H9 (cell line): Measurements from ENCODE around the gene PRAME. TPM values are rescaled to one million over a fixed set of nuclear protein-coding genes. Genes with fewer than 3 reads are reported as not detected.

ENCODE experiments used
- DNase-seq: peaks from one replicate; pipeline ENCODE4 v3.0.0-alpha.2; 2017
- H2AFZ ChIP-seq: one replicate; pipeline ENCODE4 v1.6.1; 2013; ENCODE audit warnings: mild to moderate bottlenecking, low read length, control low read depth, moderate library complexity
- H2AK5ac ChIP-seq: 2 replicates; pipeline ENCODE4 v1.6.1; 2013; ENCODE audit warnings: low read length, control low read depth, mixed read lengths; ENCODE audit not compliant: insufficient read length
- H2BK120ac ChIP-seq: one replicate; pipeline ENCODE4 v1.6.1; 2013; ENCODE audit warnings: low read depth, mild to moderate bottlenecking, low read length, control low read depth, inconsistent platforms; ENCODE audit not compliant: poor library complexity, severe bottlenecking
- H2BK12ac ChIP-seq: 2 replicates; pipeline ENCODE4 v1.6.1; 2013; ENCODE audit warnings: low read length, control low read depth, mixed read lengths, low read depth; ENCODE audit not compliant: insufficient read length
- H2BK15ac ChIP-seq: 2 replicates; pipeline ENCODE4 v1.6.1; 2013; ENCODE audit warnings: low read depth, low read length, control low read depth
- H2BK20ac ChIP-seq: one replicate; pipeline ENCODE4 v1.6.1; 2013; ENCODE audit warnings: low read depth, mild to moderate bottlenecking, low read length, control low read depth, inconsistent platforms; ENCODE audit not compliant: poor library complexity, severe bottlenecking
- H2BK5ac ChIP-seq: 2 replicates; pipeline ENCODE4 v1.6.1; 2013; ENCODE audit warnings: low read length, control low read depth, mixed read lengths; ENCODE audit not compliant: insufficient read length
- H3K14ac ChIP-seq: 2 replicates; pipeline ENCODE4 v1.6.1; 2013; ENCODE audit warnings: low read length, control low read depth; ENCODE audit not compliant: insufficient read depth
- H3K18ac ChIP-seq: 2 replicates; pipeline ENCODE4 v1.6.1; 2013; ENCODE audit warnings: low read depth, mild to moderate bottlenecking, mixed read lengths, low read length, control low read depth; ENCODE audit not compliant: insufficient read length
- H3K23ac ChIP-seq: 2 replicates; pipeline ENCODE4 v1.6.1; 2013; ENCODE audit warnings: low read length, control low read depth, mixed read lengths, low read depth; ENCODE audit not compliant: insufficient read length
- H3K23me2 ChIP-seq: 2 replicates; pipeline ENCODE4 v1.6.1; 2013; ENCODE audit warnings: low read depth, mild to moderate bottlenecking, mixed read lengths, low read length, control low read depth; ENCODE audit not compliant: insufficient read length, poor library complexity, severe bottlenecking
- H3K27ac ChIP-seq: 2 replicates; pipeline ENCODE4 v1.5.1; 2013; ENCODE audit warnings: low read length, control low read depth, mixed read lengths, low read depth; ENCODE audit not compliant: insufficient read length
- H3K27me3 ChIP-seq: 2 replicates; pipeline ENCODE4 v1.6.1; 2013; ENCODE audit warnings: low read length, control low read depth, inconsistent platforms; ENCODE audit not compliant: insufficient read depth
- H3K4ac ChIP-seq: 2 replicates; pipeline ENCODE4 v1.6.1; 2013; ENCODE audit warnings: low read depth, mild to moderate bottlenecking, control low read depth, inconsistent platforms, low read length, moderate library complexity
- H3K4me1 ChIP-seq: 2 replicates; pipeline ENCODE4 v1.6.1; 2013; ENCODE audit warnings: low read length, control low read depth, inconsistent platforms; ENCODE audit not compliant: insufficient read depth
- H3K4me2 ChIP-seq: 2 replicates; pipeline ENCODE4 v1.6.1; 2013; ENCODE audit warnings: low read length, control low read depth, mixed read lengths; ENCODE audit not compliant: insufficient read length, insufficient read depth
- H3K56ac ChIP-seq: 2 replicates; pipeline ENCODE4 v1.6.1; 2013; ENCODE audit warnings: low read depth, mild to moderate bottlenecking, mixed read lengths, low read length, control low read depth; ENCODE audit not compliant: insufficient read length
- H3K79me1 ChIP-seq: 2 replicates; pipeline ENCODE4 v1.6.1; 2013; ENCODE audit warnings: low read depth, mild to moderate bottlenecking, moderate library complexity, low read length, control low read depth, inconsistent platforms; ENCODE audit not compliant: insufficient read depth, poor library complexity, severe bottlenecking
- H3K79me2 ChIP-seq: 2 replicates; pipeline ENCODE4 v1.6.1; 2013; ENCODE audit warnings: low read length, control low read depth, inconsistent platforms; ENCODE audit not compliant: insufficient read depth
- H3K9ac ChIP-seq: 2 replicates; pipeline ENCODE4 v1.6.1; 2013; ENCODE audit warnings: low read length, control low read depth, mixed read lengths; ENCODE audit not compliant: insufficient read length; ENCODE audit errors: extremely low read depth
- H3K9me3 ChIP-seq: one replicate; pipeline ENCODE4 v1.6.1; 2013; ENCODE audit warnings: low read depth, low read length, inconsistent platforms; ENCODE audit not compliant: control insufficient read depth
- H3T11ph ChIP-seq: one replicate; pipeline ENCODE4 v1.6.1; 2013; ENCODE audit warnings: mild to moderate bottlenecking, low read length, control low read depth, inconsistent platforms
- H4K20me1 ChIP-seq: one replicate; pipeline ENCODE4 v1.6.1; 2013; ENCODE audit not compliant: control insufficient read depth, insufficient read length, insufficient read depth
- H4K5ac ChIP-seq: 2 replicates; pipeline ENCODE4 v1.6.1; 2013; ENCODE audit warnings: low read depth, mild to moderate bottlenecking, mixed read lengths, low read length, control low read depth; ENCODE audit not compliant: insufficient read length
- H4K8ac ChIP-seq: replicated peaks from 2 replicates; pipeline ENCODE4 v1.6.1; 2013; ENCODE audit warnings: low read length, control low read depth, mixed read lengths, low read depth; ENCODE audit not compliant: insufficient read length
- H4K91ac ChIP-seq: 2 replicates; pipeline ENCODE4 v1.6.1; 2013; ENCODE audit warnings: low read depth, mild to moderate bottlenecking, moderate library complexity, mixed read lengths, low read length, control low read depth; ENCODE audit not compliant: insufficient read length
- H3K27ac Mint-ChIP-seq, 3 experiments: 2 replicates in 2 of 3; 3 replicates in 1 of 3; pipeline ENCODE4 v1.8.0; 2020 to 2021; ENCODE audit warnings: mixed read lengths in 3 of 3, mild to moderate bottlenecking in 1 of 3, moderate library complexity in 1 of 3
- H3K27me3 Mint-ChIP-seq: 2 replicates; pipeline ENCODE4 v1.8.0; 2021; ENCODE audit warnings: low read depth, mild to moderate bottlenecking, moderate library complexity, mixed read lengths
- H3K36me3 Mint-ChIP-seq, 3 experiments: 2 replicates in 2 of 3; 3 replicates in 1 of 3; pipeline ENCODE4 v1.8.0; 2020 to 2021; ENCODE audit warnings: low read depth in 3 of 3, mixed read lengths in 3 of 3; ENCODE audit not compliant: insufficient read depth in 1 of 3
- H3K4me1 Mint-ChIP-seq, 2 experiments: 2 replicates each; pipeline ENCODE4 v1.8.0; 2020; ENCODE audit warnings: mixed read lengths in 2 of 2
- H3K4me3 Mint-ChIP-seq, 2 experiments: 2 replicates in 1 of 2; 3 replicates in 1 of 2; pipeline ENCODE4 v1.8.0; 2020 to 2021; ENCODE audit warnings: mild to moderate bottlenecking in 2 of 2, mixed read lengths in 2 of 2, moderate library complexity in 1 of 2
- H3K9me3 Mint-ChIP-seq, 2 experiments: 2 replicates in 1 of 2; 3 replicates in 1 of 2; pipeline ENCODE4 v1.8.0; 2020; ENCODE audit warnings: mild to moderate bottlenecking in 2 of 2, mixed read lengths in 2 of 2, moderate library complexity in 1 of 2
- WGBS: extraction: QIAGEN DNeasy Blood & Tissue Kit; methylation state at CpG from one replicate; pipeline ENCODE4 v1.1.7; 2013; ENCODE audit warnings: missing lambda C conversion rate, low lambda C conversion rate, mixed read lengths; ENCODE audit not compliant: insufficient read length; ENCODE audit errors: extremely low coverage; 5-methylcytosine and 5-hydroxymethylcytosine counted together
- total RNA-seq: library from RNA; stranded (reverse); gene quantifications from 2 replicates; pipeline ENCODE4 v1.2.1, GENCODE V29; 2021
- TF ChIP-seq, protein P1 (sequence below): fragments of 200-600 bp; sonication (generic); conservative IDR thresholded peaks from 3 replicates; pipeline ENCODE4 v1.8.0; 2021; ENCODE audit warnings: antibody characterized with exemption, mild to moderate bottlenecking

PRAME gene
- total RNA-seq, 1 experiment from 2014 or later: 0.31 TPM

DNA sequence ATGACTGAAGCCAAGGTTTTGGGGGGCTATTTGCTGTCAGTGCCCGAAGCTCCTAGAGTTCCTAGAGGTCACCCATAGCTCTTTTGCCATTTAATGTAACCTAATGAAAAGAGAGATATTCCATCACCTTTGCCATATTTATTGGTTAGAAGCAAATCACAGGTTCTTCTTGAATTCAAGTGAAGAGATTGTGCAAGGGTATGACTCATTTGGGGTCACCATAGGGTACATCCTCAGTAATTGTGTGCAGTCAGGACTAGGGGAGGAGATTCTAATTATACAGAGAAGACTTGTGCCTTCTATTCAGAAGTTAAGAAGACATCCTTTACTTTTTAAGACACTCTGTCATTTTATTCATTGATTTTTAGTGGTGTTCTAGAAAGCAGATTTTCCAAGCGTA lies 6.9 kb upstream of the PRAME start:
- no peaks in the 10 kb centered on the region for H3K4me1 Mint-ChIP-seq
- H3K27me3 Mint-ChIP-seq: peaks cover 97% of the 10 kb centered on the region
- no peak overlapping the region for H2BK12ac ChIP-seq
- H3K27ac Mint-ChIP-seq: no peak overlapping the region
- H2BK5ac ChIP-seq: no peak overlapping the region
- H3K9me3 ChIP-seq: no peaks in the 10 kb centered on the region
- H3K9ac ChIP-seq: no peak overlapping the region
- no peaks in the 10 kb centered on the region for H3K4me1 ChIP-seq
- H4K5ac ChIP-seq: no peak overlapping the region
- no peaks in the 10 kb centered on the region for H4K20me1 ChIP-seq
- H3K79me1 ChIP-seq: no peaks in the 10 kb centered on the region
- H3K27me3 ChIP-seq: peaks cover 36% of the 10 kb centered on the region; the same call in 1 of the 2 replicates
- no peak overlapping the region for H3K56ac ChIP-seq
- no peak overlapping the region for H3K4me2 ChIP-seq
- no peak for DNase-seq
- H3K36me3 Mint-ChIP-seq: no peaks in the 10 kb centered on the region
- no peak overlapping the region for H2BK15ac ChIP-seq
- H3K23me2 ChIP-seq: no peaks in the 10 kb centered on the region
- no peak overlapping the region for H2AK5ac ChIP-seq
- no peak overlapping the region for H3K23ac ChIP-seq
- no peak overlapping the region for H2BK20ac ChIP-seq
- TF ChIP-seq, protein P1, sequence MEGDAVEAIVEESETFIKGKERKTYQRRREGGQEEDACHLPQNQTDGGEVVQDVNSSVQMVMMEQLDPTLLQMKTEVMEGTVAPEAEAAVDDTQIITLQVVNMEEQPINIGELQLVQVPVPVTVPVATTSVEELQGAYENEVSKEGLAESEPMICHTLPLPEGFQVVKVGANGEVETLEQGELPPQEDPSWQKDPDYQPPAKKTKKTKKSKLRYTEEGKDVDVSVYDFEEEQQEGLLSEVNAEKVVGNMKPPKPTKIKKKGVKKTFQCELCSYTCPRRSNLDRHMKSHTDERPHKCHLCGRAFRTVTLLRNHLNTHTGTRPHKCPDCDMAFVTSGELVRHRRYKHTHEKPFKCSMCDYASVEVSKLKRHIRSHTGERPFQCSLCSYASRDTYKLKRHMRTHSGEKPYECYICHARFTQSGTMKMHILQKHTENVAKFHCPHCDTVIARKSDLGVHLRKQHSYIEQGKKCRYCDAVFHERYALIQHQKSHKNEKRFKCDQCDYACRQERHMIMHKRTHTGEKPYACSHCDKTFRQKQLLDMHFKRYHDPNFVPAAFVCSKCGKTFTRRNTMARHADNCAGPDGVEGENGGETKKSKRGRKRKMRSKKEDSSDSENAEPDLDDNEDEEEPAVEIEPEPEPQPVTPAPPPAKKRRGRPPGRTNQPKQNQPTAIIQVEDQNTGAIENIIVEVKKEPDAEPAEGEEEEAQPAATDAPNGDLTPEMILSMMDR: no peak
- H2BK120ac ChIP-seq: no peak overlapping the region
- H3K79me2 ChIP-seq: no peaks in the 10 kb centered on the region
- H3K27ac ChIP-seq: no peak overlapping the region
- no peak overlapping the region for H3K18ac ChIP-seq
- no peak overlapping the region for H4K8ac ChIP-seq
- no peak overlapping the region for H3K4ac ChIP-seq
- no peak overlapping the region for H3K4me3 Mint-ChIP-seq
- H2AFZ ChIP-seq: no peak overlapping the region
- H3K14ac ChIP-seq: no peak overlapping the region
- no CpG with 5 or more reads among the region's 2 CpGs for WGBS
- no peak overlapping the region for H4K91ac ChIP-seq
- H3K9me3 Mint-ChIP-seq: peaks cover 2 to 8% of the 10 kb centered on the region in 2 experiments; a peak in 3 of 5 replicates
- no peak overlapping the region for H3T11ph ChIP-seq
